Activated naive CD8-positive, alpha-beta T cell treated with anti-CD3 and anti-CD28 coated beads, Interleukin-2, amount 50 U/mL, for 24 hours (primary cell): ENCODE results near the gene PRC1.
"Not testable (repeated sequence)": the region's sequence is repeated elsewhere in the genome, so short reads cannot be mapped to it uniquely, and the experiment has no call there.

Experiments used
- ATAC-seq: fragments of 150-1000 bp; cut with Tn5 transposase; one replicate; pipeline ENCODE4 v1.10.0; 2021
- DNase-seq: peaks from one replicate; pipeline ENCODE4 v3.0.0; 2021
- H3K27ac Mint-ChIP-seq: one replicate; pipeline ENCODE4 v1.8.0; 2021; ENCODE audit warnings: mild to moderate bottlenecking, mixed read lengths
- H3K27me3 Mint-ChIP-seq: one replicate; pipeline ENCODE4 v1.8.0; 2021; ENCODE audit warnings: mixed read lengths
- H3K36me3 Mint-ChIP-seq: one replicate; pipeline ENCODE4 v1.8.0; 2021; ENCODE audit warnings: low read depth, mixed read lengths
- H3K4me1 Mint-ChIP-seq: one replicate; pipeline ENCODE4 v1.8.0; 2021; ENCODE audit warnings: mixed read lengths
- H3K4me3 Mint-ChIP-seq: one replicate; pipeline ENCODE4 v1.8.0; 2021; ENCODE audit warnings: mild to moderate bottlenecking, moderate library complexity, mixed read lengths
- H3K9me3 Mint-ChIP-seq: one replicate; pipeline ENCODE4 v1.8.0; 2021; ENCODE audit warnings: mixed read lengths

PRC1 gene

GRCh38 chr15:91013701-91014100, 19.4 kb upstream of the PRC1 start:
- H3K4me3 Mint-ChIP-seq, H3K27ac Mint-ChIP-seq, H3K27me3 Mint-ChIP-seq: not testable (repeated sequence)

DNA sequence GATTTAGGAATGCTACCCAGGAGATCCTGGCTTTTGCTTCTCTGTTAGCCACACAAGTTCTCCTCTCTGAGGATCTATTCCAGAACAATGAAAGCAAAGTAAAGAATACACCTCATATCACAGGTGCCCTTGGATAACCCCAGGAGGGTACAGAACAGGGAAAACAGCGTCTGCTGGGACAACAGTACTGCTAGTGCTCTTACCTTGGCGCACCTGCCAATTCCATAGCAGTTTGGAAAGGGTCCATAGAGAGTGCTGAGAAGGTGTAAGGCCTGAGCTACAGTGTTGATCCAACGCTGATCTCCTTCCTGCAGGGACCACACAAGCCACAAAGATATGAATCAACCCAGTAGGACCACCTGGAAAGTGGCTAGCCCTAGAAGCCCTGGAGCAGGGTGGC, 12.9 kb upstream of the PRC1 start:
- Mint-ChIP-seq H3K36me3 (peaks cover 31% of the 10 kb centered on the region), H3K4me1 (no peaks in the 10 kb centered on the region), H3K27ac (no peak overlapping the region), H3K4me3 (no peak overlapping the region), H3K9me3 (no peaks in the 10 kb centered on the region), H3K27me3 (no peaks in the 10 kb centered on the region)
- no peak for ATAC-seq
- no peak for DNase-seq

More at GRCh38 chr15:91013701-91014100, 19.4 kb upstream of the PRC1 start:
- ATAC-seq, H3K4me1 Mint-ChIP-seq, H3K9me3 Mint-ChIP-seq, DNase-seq: not testable (repeated sequence)
- peaks cover 25% of the 10 kb centered on the region for H3K36me3 Mint-ChIP-seq

- H3K36me3 Mint-ChIP-seq = peaks cover 38% of the 10 kb centered on the region
- no peak overlapping the region for H3K4me3 Mint-ChIP-seq
- ATAC-seq = no peak
- no peaks in the 10 kb centered on the region for H3K4me1 Mint-ChIP-seq
- DNase-seq = no peak
- H3K9me3 Mint-ChIP-seq = no peaks in the 10 kb centered on the region
- H3K27ac Mint-ChIP-seq = no peak overlapping the region
- H3K27me3 Mint-ChIP-seq = no peaks in the 10 kb centered on the region
These were observed 6.9 kb upstream of the PRC1 start for GRCh38 chr15:91001209-91001608.

DNA sequence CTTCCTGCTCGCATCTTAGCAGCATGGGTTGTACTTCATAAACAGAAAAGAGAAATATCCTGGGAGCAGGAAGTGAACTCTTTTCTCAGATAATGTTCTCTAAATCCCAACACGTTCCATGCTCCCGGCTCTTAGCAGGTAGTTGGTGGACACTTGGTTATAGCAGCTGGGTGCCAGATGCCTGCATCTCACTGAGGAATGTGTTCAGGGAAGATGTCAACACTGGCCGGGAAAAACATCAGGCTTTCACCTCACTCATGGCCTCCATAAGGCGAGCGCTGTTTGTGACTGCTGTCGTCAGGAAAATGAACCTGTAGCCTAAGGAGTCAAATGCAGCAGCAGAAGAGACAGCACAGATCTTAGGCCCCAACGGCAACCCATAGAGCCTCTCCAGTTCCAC, 4.4 kb upstream of the PRC1 start:
- H3K36me3 Mint-ChIP-seq = peaks cover 38% of the 10 kb centered on the region
- H3K9me3 Mint-ChIP-seq = no peaks in the 10 kb centered on the region
- no peak for ATAC-seq
- H3K27me3 Mint-ChIP-seq = no peaks in the 10 kb centered on the region
- DNase-seq = no peak
- peaks cover 14% of the 10 kb centered on the region for H3K4me1 Mint-ChIP-seq
- no peak overlapping the region for H3K4me3 Mint-ChIP-seq
- H3K27ac Mint-ChIP-seq = no peak overlapping the region

DNA sequence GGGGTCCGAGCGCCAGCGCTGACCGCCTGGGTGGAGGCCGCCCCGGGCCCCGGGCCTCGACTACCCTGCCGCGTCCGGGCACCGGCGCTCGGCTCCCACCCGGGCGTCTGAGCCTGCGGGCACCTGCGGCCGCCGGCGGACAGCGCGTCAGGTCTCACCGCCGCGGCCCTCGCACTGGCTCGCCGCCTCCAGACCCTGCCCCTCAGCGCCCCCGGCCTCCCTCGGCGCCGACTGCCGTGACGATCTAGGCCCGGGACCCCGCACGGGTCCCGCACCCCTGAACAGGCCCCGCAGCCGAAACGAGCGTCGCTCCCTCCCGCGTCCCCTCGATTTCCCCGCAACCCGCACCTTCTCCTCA, 297 bp downstream of the PRC1 start:
- DNase-seq = peak; percentile 15
- Mint-ChIP-seq H3K27me3 (no peaks in the 10 kb centered on the region), H3K27ac (peak overlapping the region; percentile 99), H3K4me3 (peak overlapping the region; percentile 99), H3K9me3 (no peaks in the 10 kb centered on the region), H3K36me3 (peaks cover 20% of the 10 kb centered on the region), H3K4me1 (peaks cover 31% of the 10 kb centered on the region)
- ATAC-seq = peak; percentile 4

DNA sequence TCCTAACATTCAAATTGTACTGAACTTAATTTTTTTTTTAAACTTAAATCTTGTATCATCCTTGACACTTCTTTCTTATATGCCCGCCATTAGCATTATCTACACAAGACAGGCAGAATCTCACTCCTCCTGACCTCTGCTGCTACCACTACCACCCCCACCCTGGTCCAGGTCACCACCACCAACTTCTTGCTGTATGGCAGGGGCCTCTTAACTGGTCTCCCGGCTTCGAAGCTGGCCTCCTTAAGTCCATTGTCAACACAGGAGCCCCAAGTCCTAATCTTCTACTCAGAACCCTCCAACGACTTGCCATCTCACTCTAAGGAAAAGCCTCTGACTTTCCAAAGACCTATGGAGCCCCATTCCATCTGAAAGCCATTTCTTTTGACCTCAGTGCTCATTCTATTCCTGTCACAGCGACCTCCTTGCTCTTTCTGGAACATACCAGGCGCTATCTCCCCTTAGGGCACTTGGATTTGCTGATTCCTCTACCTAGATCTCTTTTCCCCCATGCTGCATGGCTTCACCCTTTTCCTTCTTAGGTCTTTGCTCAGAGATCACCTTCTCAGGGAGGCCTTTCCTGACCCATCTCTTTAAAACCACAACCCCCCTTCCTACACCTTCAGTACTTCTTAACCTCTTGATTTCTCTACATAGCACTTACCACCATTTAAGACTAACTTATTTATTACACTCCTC, 2.6 kb downstream of the PRC1 start:
- peaks cover 9% of the 10 kb centered on the region for H3K36me3 Mint-ChIP-seq
- H3K4me3 Mint-ChIP-seq = no peak overlapping the region
- ATAC-seq = no peak
- H3K9me3 Mint-ChIP-seq = no peaks in the 10 kb centered on the region
- no peak for DNase-seq
- peaks cover 43% of the 10 kb centered on the region for H3K4me1 Mint-ChIP-seq
- no peaks in the 10 kb centered on the region for H3K27me3 Mint-ChIP-seq
- H3K27ac Mint-ChIP-seq = no peak overlapping the region

- Mint-ChIP-seq H3K36me3 (peaks cover 9% of the 10 kb centered on the region), H3K27ac (no peak overlapping the region), H3K4me1 (peaks cover 37% of the 10 kb centered on the region)
These were observed 3.9 kb downstream of the PRC1 start for GRCh38 chr15:90990446-90990845.

GRCh38 chr15:90989040-90989768, 5.1 kb downstream of the PRC1 start:
- DNase-seq = no peak
- H3K27ac Mint-ChIP-seq = no peak overlapping the region
- peaks cover 29% of the 10 kb centered on the region for H3K4me1 Mint-ChIP-seq
- H3K4me3 Mint-ChIP-seq = no peak overlapping the region
- H3K27me3 Mint-ChIP-seq = no peaks in the 10 kb centered on the region
- ATAC-seq = no peak
- H3K36me3 Mint-ChIP-seq = peaks cover 13% of the 10 kb centered on the region
- no peaks in the 10 kb centered on the region for H3K9me3 Mint-ChIP-seq

More at GRCh38 chr15:90990446-90990845, 3.9 kb downstream of the PRC1 start:
- H3K27me3 Mint-ChIP-seq = no peaks in the 10 kb centered on the region
- no peak for ATAC-seq
- H3K9me3 Mint-ChIP-seq = no peaks in the 10 kb centered on the region
- no peak for DNase-seq
- no peak overlapping the region for H3K4me3 Mint-ChIP-seq

- H3K36me3 Mint-ChIP-seq = peaks cover 19% of the 10 kb centered on the region
- no peak for ATAC-seq
- H3K9me3 Mint-ChIP-seq = no peaks in the 10 kb centered on the region
- H3K4me3 Mint-ChIP-seq = no peak overlapping the region
- peaks cover 27% of the 10 kb centered on the region for H3K4me1 Mint-ChIP-seq
- no peak overlapping the region for H3K27ac Mint-ChIP-seq
- no peak for DNase-seq
- no peaks in the 10 kb centered on the region for H3K27me3 Mint-ChIP-seq
These were observed 6.0 kb downstream of the PRC1 start for GRCh38 chr15:90988296-90988695.

GRCh38 chr15:90987561-90988141, 6.7 kb downstream of the PRC1 start:
- Mint-ChIP-seq H3K4me1 (peaks cover 21% of the 10 kb centered on the region), H3K27ac (no peak overlapping the region), H3K4me3 (no peak overlapping the region), H3K9me3 (no peaks in the 10 kb centered on the region), H3K36me3 (peaks cover 24% of the 10 kb centered on the region), H3K27me3 (no peaks in the 10 kb centered on the region)
- ATAC-seq (no peak), DNase-seq (no peak)

- no peak overlapping the region for H3K4me3 Mint-ChIP-seq
- H3K27me3 Mint-ChIP-seq = no peaks in the 10 kb centered on the region
- H3K36me3 Mint-ChIP-seq = peaks cover 27% of the 10 kb centered on the region
- peaks cover 15% of the 10 kb centered on the region for H3K4me1 Mint-ChIP-seq
- no peaks in the 10 kb centered on the region for H3K9me3 Mint-ChIP-seq
- no peak overlapping the region for H3K27ac Mint-ChIP-seq
- DNase-seq (no peak), ATAC-seq (no peak)
These were observed 7.4 kb downstream of the PRC1 start for GRCh38 chr15:90986790-90987507.

- Mint-ChIP-seq H3K36me3 (peaks cover 64% of the 10 kb centered on the region), H3K4me1 (no peaks in the 10 kb centered on the region), H3K27me3 (no peaks in the 10 kb centered on the region), H3K9me3 (no peaks in the 10 kb centered on the region), H3K4me3 (no peak overlapping the region), H3K27ac (no peak overlapping the region)
- no peak for DNase-seq
- ATAC-seq = peak; percentile 28
These were observed 12.2 kb downstream of the PRC1 start for GRCh38 chr15:90982135-90982534.

GRCh38 chr15:90981681-90982080, 12.7 kb downstream of the PRC1 start:
- H3K4me1 Mint-ChIP-seq = no peaks in the 10 kb centered on the region
- H3K27ac Mint-ChIP-seq = no peak overlapping the region
- no peaks in the 10 kb centered on the region for H3K27me3 Mint-ChIP-seq
- DNase-seq (no peak), ATAC-seq (no peak)
- H3K4me3 Mint-ChIP-seq = no peak overlapping the region
- no peaks in the 10 kb centered on the region for H3K9me3 Mint-ChIP-seq
- H3K36me3 Mint-ChIP-seq = peaks cover 68% of the 10 kb centered on the region

DNA sequence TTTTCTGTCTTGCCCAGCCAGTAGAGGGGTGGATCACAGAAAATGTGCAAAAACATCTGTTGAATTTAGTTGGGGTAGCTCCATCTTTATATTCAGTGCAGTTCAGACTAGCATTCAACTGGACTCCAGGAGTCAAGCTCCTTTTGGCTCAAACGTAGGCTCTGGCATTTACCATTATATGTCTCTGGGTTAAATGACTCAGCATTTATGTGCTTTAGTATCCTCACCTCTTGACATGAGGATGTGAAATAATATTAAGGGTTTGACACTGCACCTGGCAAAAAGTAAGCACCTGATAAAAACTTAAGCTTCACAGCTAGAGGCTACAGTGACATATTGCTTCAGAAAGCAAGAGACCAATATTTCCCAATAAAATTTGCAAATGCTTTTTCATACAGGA, 14.8 kb downstream of the PRC1 start:
- Mint-ChIP-seq H3K9me3 (no peaks in the 10 kb centered on the region), H3K4me1 (no peaks in the 10 kb centered on the region), H3K36me3 (peaks cover 80% of the 10 kb centered on the region), H3K27ac (peak overlapping the region; percentile 3), H3K27me3 (no peaks in the 10 kb centered on the region), H3K4me3 (no peak overlapping the region)
- ATAC-seq (no peak), DNase-seq (no peak)

GRCh38 chr15:90974216-90974615, 20.1 kb downstream of the PRC1 start:
- Mint-ChIP-seq H3K4me3 (no peak overlapping the region), H3K36me3 (peaks cover 61% of the 10 kb centered on the region), H3K27me3 (no peaks in the 10 kb centered on the region), H3K4me1 (no peaks in the 10 kb centered on the region), H3K9me3 (no peaks in the 10 kb centered on the region), H3K27ac (no peak overlapping the region)
- no peak for ATAC-seq
- no peak for DNase-seq
